LNCAP (cell line): ENCODE results near the gene SLC38A8.

Experiments used
- CTCF ChIP-seq: fragments of 450-650 bp; IDR thresholded peaks from 2 replicates; pipeline ENCODE4 v1.5.1; 2017; ENCODE audit warnings: mild to moderate bottlenecking

SLC38A8 gene

GRCh38 chr16:84033251-84034195 lies 9.1 kb downstream of the SLC38A8 start:
- TF ChIP-seq CTCF: no peak

GRCh38 chr16:84032458-84033178 lies 10.0 kb downstream of the SLC38A8 start:
- no peak for TF ChIP-seq CTCF

GRCh38 chr16:84031556-84031955 lies 11.0 kb downstream of the SLC38A8 start:
- TF ChIP-seq CTCF: no peak

GRCh38 chr16:84029297-84030047 lies 13.1 kb downstream of the SLC38A8 start:
- no peak for TF ChIP-seq CTCF

- no peak for TF ChIP-seq CTCF
These were observed 15.0 kb downstream of the SLC38A8 start for GRCh38 chr16:84027625-84028024.

GRCh38 chr16:84026606-84027005 lies 16.0 kb downstream of the SLC38A8 start:
- no peak for TF ChIP-seq CTCF

- no peak for TF ChIP-seq CTCF
These were observed 17.7 kb downstream of the SLC38A8 start for GRCh38 chr16:84024854-84025253.
